ENCODE data around the gene ENPP7. TPM values are rescaled to one million over a fixed set of nuclear protein-coding genes. Genes with fewer than 3 reads are reported as not detected.

The ENPP7 gene
- total and polyA plus RNA-seq, 2 donors (not counting 3 experiments of a cell fraction or from before 2014, with no cell fraction given): not detected

DNA sequence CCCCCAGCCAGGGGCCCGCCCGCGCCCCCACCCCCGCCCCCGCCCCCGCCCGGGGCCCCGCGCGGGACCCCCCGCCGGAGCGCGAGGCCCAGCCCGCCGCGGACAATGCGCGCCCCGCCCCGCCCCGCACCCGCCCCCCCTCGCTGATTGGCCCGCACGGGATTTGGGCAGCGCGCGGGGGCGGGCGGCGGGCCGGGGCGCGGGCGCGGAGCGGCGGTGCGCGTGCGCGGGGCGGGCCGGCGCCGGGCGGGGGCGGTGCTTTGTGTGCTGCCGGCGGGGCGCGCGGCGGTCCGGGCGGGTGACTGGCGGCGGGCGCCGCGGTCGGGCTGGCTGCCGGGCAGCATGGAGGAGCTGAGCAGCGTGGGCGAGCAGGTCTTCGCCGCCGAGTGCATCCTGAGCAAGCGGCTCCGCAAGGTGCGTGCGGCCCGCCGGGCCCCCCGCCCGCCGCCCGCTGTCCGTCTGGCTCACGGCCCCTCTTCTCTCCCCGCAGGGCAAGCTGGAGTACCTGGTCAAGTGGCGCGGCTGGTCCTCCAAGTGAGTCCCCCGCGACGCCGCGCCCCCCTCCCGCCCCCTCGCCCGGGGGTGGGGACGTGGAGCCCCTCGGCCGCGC is 47.3 kb downstream of the ENPP7 start, which contains the start of gene CBX2:
Gene CBX2 (plus strand): TSS at position 255 of the 610 bp plus-strand sequence. CDS start 88 bp downstream, at position 343.
- Histone ChIP-seq H3K4me2 (ENCODE audit: insufficient read depth, low read length) (peak within 1 kb of the TSS; percentile 67), H3K36me3 (ENCODE audit: control insufficient read depth in 2 of 2, extremely low read depth in 1 of 2, insufficient read depth in 2 of 2, low read length in 2 of 2) (no peaks in the 10 kb centered on the region), H3K4me3 (replicated peaks in 1 of 3; ENCODE audit: insufficient read depth in 1 of 3, low read depth in 1 of 3, low read length in 3 of 3) (peak within 1 kb of the TSS; percentile 67 to 95 (median 69)), H3K9me1 (replicated peaks; ENCODE audit: control insufficient read depth, extremely low read depth, insufficient read depth, low read length) (no peaks in the 10 kb centered on the region), H3K27me3 (ENCODE audit: control insufficient read depth in 2 of 2, insufficient read depth in 2 of 2, low read length in 2 of 2) (peaks cover 9 to 10% of the 10 kb centered on the region in 2 experiments), H3K9me3 (replicated peaks; ENCODE audit: control insufficient read depth, insufficient read depth, low read length) (no peaks in the 10 kb centered on the region), H3K79me2 (ENCODE audit: control insufficient read depth, insufficient read depth, low read length) (no peaks in the 10 kb centered on the region), H2AFZ (ENCODE audit: low read depth, low read length) (peak within 1 kb of the TSS; percentile 87), H3K9ac (replicated peaks; ENCODE audit: extremely low read depth, insufficient read depth, low read length) (peak within 1 kb of the TSS; percentile 48), H4K20me1 (replicated peaks; ENCODE audit: control insufficient read depth, extremely low read depth, insufficient read depth, low read length) (no peaks in the 10 kb centered on the region), H3K4me1 (ENCODE audit: control insufficient read depth, extremely low read depth, insufficient read depth, low read length) (peaks cover 20% of the 10 kb centered on the region), H3K27ac (ENCODE audit: insufficient read depth, low read depth, low read length) (no peak within 1 kb of the TSS)
- POLR2A ChIA-PET: no interaction called here
- TF ChIP-seq FOS (IDR thresholded peaks at IDR 0.05; ENCODE audit: borderline replicate concordance, insufficient read depth, low read length): no peak
- TF ChIP-seq POLR2AphosphoS5 (IDR thresholded peaks at IDR 0.05; ENCODE audit: insufficient read depth, low read depth, low read length): peak; percentile 65
- dilution Hi-C loops (cut with MboI; ENCODE audit: extremely low pct_ligation_motif_present, low sequenced_read_pairs): no loop called here
- CTCF ChIA-PET: interaction anchor here (0.9 to 2.1 kb wide), 12 partner anchors 9 to 230 kb away, joined by 3 to 14 read pairs (median 6); partner anchors contain the start of gene CBX8
- BruUV-seq (replicated peaks): no TSS peak
- intact Hi-C loops (cut with micrococcal nuclease): loop anchor here (1.0 kb wide), 1 partner anchor 19 kb away; the partner anchor contains the start of gene CBX8
- FAIRE-seq (no peak), DNase-seq (ENCODE audit: low read depth, low spot score) (peak; percentile 58)

GRCh38 chr17:79778504-79779083 is 47.9 kb downstream of the ENPP7 start:
- Histone ChIP-seq H3K4me2 (ENCODE audit: insufficient read depth, low read length) (peak overlapping the region; percentile 67), H3K27me3 (ENCODE audit: control insufficient read depth in 2 of 2, insufficient read depth in 2 of 2, low read length in 2 of 2) (peaks cover 7 to 9% of the 10 kb centered on the region in 2 experiments), H3K4me1 (ENCODE audit: control insufficient read depth, extremely low read depth, insufficient read depth, low read length) (peaks cover 20% of the 10 kb centered on the region), H3K9me3 (replicated peaks; ENCODE audit: control insufficient read depth, insufficient read depth, low read length) (no peaks in the 10 kb centered on the region), H2AFZ (ENCODE audit: low read depth, low read length) (peak overlapping the region; percentile 87), H3K9me1 (replicated peaks; ENCODE audit: control insufficient read depth, extremely low read depth, insufficient read depth, low read length) (no peaks in the 10 kb centered on the region), H3K4me3 (replicated peaks in 1 of 3; ENCODE audit: insufficient read depth in 1 of 3, low read depth in 1 of 3, low read length in 3 of 3) (peak overlapping the region; percentile 67 to 95 (median 69)), H4K20me1 (replicated peaks; ENCODE audit: control insufficient read depth, extremely low read depth, insufficient read depth, low read length) (no peaks in the 10 kb centered on the region), H3K79me2 (ENCODE audit: control insufficient read depth, insufficient read depth, low read length) (no peaks in the 10 kb centered on the region), H3K9ac (replicated peaks; ENCODE audit: extremely low read depth, insufficient read depth, low read length) (peak overlapping the region; percentile 19), H3K27ac (ENCODE audit: insufficient read depth, low read depth, low read length) (no peak overlapping the region), H3K36me3 (ENCODE audit: control insufficient read depth in 2 of 2, extremely low read depth in 1 of 2, insufficient read depth in 2 of 2, low read length in 2 of 2) (no peaks in the 10 kb centered on the region)
- intact Hi-C loops (cut with micrococcal nuclease) (loop anchor here (1.0 kb wide), 1 partner anchor 19 kb away; the partner anchor contains the start of gene CBX8), dilution Hi-C loops (cut with MboI; ENCODE audit: extremely low pct_ligation_motif_present, low sequenced_read_pairs) (no loop called here)
- FAIRE-seq (no peak), DNase-seq (ENCODE audit: low read depth, low spot score) (no peak)
- ChIA-PET CTCF (interaction anchor here (1.0 to 2.0 kb wide), 6 partner anchors 9 to 213 kb away, joined by 3 to 9 read pairs (median 6); no protein-coding TSS in a partner anchor), POLR2A (no interaction called here)
- TF ChIP-seq, protein P1, sequence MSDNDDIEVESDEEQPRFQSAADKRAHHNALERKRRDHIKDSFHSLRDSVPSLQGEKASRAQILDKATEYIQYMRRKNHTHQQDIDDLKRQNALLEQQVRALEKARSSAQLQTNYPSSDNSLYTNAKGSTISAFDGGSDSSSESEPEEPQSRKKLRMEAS (IDR thresholded peaks at IDR 0.05; ENCODE audit: insufficient read depth, insufficient read length): no peak
- TF ChIP-seq, protein P2, sequence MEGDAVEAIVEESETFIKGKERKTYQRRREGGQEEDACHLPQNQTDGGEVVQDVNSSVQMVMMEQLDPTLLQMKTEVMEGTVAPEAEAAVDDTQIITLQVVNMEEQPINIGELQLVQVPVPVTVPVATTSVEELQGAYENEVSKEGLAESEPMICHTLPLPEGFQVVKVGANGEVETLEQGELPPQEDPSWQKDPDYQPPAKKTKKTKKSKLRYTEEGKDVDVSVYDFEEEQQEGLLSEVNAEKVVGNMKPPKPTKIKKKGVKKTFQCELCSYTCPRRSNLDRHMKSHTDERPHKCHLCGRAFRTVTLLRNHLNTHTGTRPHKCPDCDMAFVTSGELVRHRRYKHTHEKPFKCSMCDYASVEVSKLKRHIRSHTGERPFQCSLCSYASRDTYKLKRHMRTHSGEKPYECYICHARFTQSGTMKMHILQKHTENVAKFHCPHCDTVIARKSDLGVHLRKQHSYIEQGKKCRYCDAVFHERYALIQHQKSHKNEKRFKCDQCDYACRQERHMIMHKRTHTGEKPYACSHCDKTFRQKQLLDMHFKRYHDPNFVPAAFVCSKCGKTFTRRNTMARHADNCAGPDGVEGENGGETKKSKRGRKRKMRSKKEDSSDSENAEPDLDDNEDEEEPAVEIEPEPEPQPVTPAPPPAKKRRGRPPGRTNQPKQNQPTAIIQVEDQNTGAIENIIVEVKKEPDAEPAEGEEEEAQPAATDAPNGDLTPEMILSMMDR (IDR thresholded peaks at IDR 0.05; ENCODE audit: extremely low read depth in 1 of 2, insufficient read depth in 1 of 2, low read depth in 1 of 2, low read length in 2 of 2): no peak
- TF ChIP-seq GATA2 (IDR thresholded peaks at IDR 0.05; ENCODE audit: insufficient read depth, insufficient read length, low read depth, low read length) (no peak), JUN (IDR thresholded peaks at IDR 0.05; ENCODE audit: borderline replicate concordance, insufficient read depth, insufficient read length, low read depth) (no peak), POLR2A (IDR thresholded peaks at IDR 0.05; ENCODE audit: low read depth, low read length) (no peak), FOS (IDR thresholded peaks at IDR 0.05; ENCODE audit: borderline replicate concordance, insufficient read depth, low read length) (no peak), MYC (IDR thresholded peaks at IDR 0.05; ENCODE audit: low read depth, low read length) (no peak), EZH2 (IDR thresholded peaks at IDR 0.05; ENCODE audit: borderline replicate concordance, low read depth, low read length, severe bottlenecking) (no peak), POLR2AphosphoS5 (IDR thresholded peaks at IDR 0.05; ENCODE audit: insufficient read depth, low read depth, low read length) (no peak)
- no TSS peak for BruUV-seq (replicated peaks)

Measured in endothelial cell of umbilical vein (primary cell).